HS-5 (cell line): ENCODE measurements around the gene CEP89.
"Not testable (repeated sequence)": the region's sequence is repeated elsewhere in the genome, so short reads cannot be mapped to it uniquely, and the experiment has no call there.

ENCODE experiments used
- DNase-seq: peaks from one replicate; pipeline ENCODE4 v3.0.0-alpha.2; 2012; ENCODE audit warnings: low read depth

CEP89 gene

DNA sequence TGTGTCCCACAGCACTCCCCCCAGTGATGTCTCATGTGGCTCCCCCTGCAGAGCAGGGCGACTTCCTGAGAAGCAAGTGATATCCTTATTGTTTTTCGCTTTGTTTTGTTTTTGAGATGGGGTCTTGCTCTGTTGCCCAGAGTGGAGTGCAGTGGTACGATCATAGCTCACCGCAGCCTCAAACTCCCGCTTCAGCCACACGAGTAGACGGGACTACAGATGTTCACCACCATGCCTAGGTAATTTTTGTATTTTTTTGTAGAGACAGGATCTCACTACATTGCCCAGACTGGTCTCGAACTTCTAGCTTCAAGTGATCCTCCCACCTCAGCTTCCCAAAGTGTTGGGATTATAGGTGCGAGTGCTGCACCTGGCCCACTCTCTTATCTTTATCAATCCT is 5.0 kb downstream of the CEP89 start:
- DNase-seq, result no peak

DNA sequence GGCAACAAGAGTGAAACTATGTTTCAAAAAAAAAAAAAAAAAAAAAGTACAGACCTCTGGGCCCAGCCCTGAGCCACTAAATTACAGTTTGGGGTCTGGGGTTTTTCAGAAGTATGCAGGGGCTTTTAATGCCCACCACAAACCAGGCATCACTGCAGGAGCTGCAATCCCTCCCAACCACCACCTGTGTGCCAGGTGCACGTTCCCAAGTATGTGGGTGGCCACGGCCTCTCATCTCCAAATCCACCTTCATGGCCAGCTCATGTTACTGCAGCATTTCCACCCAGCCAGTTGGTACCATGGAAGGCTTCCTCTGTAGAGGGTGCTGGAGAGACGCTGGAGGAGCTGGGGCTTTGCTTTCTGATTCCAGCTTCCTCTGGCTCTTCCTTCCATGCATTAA is 26.5 kb downstream of the CEP89 start:
- no peak for DNase-seq

DNA sequence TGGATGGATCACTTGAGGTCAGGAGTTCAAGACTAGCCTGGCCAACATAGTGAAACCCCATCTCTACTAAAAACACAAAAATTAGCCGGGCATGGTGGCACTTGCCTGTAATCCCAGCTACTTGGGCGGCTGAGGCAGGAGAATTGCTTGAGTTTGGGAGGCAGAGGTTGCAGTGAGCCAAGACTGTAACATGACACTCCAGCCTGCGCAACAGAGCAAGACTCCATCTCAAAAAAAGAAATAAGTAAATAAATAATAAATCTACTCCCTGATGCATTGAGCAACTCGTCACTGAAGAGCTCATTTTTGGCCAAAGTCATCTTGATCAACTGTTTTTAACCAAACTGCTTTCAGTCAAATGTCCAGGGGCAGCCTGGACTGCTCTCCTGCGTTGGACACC is 30.5 kb downstream of the CEP89 start:
- not testable (repeated sequence) for DNase-seq

DNA sequence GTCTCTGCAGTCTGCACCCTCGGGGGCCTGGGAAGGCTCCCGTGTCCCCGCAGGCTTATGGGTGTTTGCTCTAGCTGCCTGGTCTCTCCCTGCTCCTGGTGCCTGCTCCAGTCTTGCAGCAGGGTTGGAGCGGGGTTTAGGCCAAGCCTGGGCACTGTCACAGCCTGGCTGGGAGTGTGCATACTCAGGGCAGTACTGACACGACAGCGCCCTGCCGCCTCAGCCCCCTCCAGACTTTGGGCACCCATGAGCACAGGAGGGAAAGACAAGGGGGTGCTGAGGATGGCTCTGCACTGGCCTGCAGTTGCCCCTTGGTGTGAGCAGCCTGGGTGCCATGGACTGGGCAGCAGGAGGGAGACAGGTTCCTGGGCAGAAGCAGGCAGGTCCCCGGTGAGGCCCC is 35.7 kb downstream of the CEP89 start:
- no peak for DNase-seq

DNA sequence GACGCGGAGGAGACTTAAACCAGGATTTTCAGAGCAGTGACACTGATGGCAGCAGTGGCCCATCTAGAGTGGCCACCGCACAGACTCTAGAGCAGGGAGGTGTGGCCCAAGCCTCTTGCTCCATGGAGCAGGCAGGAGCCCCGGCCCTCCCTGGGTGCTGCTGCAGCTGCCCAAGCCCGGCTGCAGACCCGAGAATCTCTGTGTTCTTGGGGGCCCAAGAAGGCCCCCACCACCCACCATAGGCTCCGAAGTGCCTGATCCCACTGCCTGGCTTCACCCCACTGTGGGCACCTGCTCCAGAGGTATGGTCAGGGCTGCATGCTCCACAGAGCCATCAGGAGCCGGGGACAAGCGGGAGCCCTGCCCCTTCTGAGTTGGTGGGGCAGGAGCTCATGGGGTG is 36.1 kb downstream of the CEP89 start:
- DNase-seq, result no peak

DNA sequence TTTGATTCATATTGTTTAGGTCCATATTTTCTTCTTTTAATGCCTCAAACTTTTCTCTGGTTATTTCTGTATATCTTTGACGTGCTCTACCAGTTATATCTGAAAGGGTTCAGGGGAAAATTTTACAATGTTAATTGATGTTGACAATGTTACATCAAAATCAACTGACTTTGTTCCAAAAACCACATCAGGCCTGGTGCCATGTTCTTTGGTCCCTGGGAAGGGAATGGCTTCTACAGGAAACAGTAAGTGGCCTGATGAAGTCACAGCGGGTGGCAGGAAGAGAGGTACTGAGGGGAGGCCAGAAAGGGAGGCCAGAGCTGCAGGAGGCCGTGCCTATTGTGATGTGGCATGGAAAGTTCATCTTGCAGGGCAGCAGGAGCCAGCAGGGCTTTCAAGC is 38.2 kb downstream of the CEP89 start:
- DNase-seq, result no peak

DNA sequence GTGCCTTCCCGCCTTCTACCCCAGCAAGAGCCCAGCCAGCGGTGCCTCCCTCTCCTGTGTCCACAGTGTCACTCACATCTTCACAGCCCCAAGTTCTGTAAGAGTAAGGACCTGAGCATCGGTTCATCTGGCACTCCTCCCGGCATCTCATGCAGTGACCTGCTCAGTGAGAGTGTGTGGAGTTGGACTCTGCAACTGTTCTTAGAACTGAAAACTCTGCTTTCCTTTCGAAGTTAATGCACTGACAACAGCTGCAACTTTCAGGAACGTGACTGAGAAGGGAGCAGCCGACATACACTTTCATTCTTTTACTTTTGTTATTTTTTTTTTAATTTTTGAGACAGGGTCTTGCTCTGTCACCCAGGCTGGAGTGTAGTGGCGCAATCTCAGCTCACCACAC is 41.2 kb downstream of the CEP89 start:
- no peak for DNase-seq

DNA sequence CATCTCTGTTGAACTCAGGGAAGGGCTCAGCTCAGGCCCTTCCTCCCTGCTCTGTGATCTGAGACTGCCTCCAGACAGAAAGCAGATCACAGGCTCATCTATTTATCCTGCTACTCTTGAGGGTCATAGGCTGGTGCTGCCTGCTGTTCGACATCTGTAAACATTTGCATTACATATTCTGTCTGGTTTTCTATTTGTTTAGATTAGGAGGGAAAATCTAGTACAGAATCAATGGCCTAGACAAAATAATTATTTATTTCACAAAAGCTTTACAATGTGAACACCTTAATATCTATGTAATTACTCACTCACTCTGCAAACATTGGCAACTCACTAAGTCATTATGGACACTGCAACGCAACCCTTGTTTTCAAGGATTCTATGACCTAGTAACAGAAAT is 43.0 kb downstream of the CEP89 start:
- no peak for DNase-seq

DNA sequence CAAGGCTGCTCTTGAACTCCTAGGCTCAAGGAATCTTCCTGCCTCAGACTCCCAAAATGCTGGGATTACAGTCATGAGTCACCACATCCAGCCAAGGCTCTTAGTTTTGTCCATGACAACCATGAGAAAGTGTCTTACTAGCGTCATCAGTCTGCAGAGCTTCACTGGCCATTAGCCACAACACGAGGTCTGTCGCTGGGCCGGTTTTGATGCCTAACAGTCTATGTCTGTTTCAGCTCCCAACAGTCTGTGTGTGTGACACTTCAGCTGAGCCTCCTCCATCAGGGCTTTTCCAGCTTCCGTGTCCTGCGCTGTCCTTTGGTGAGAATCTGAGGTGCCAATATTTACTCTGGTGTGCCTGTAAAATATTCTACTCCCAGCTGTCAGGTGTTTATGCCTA is 47.6 kb downstream of the CEP89 start:
- DNase-seq, result no peak

DNA sequence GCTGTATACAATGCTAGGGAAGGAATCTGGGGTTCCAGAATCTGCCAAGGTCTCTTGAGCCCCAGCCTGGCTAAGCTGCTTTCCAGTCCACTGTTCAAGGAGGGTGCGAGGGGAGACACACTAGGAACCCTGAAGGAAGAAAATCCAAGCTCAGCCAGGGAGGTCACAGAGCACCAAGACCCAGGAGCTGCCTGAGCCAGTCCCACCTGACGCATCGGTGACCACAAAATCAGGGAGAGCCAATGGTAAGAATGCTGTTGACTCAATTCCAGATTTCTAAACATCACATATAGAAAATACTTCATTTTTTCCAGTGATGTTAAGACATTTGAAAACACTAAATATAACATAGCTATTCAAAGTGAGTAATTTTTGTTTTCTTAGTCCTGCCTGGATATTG is 50.1 kb downstream of the CEP89 start:
- DNase-seq, result no peak

DNA sequence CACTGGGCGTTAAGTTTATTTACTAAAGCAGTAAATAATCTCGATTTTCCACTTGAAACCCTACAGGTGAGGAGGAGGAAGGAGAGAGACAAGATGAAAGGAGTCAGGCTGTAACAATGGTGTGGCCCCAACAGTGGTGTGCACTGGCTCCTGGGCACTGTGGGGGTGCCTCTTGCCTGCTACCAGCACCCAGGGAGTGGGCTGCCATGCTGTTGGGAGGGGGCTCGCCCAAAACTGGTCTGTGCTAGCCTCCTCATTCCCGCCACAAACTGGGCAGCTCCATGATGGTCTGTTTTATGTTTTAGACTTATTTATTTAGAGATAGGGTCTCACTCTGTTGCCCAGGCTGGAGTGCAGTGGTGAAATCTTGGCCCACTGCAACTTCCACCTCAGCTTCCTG is 52.4 kb downstream of the CEP89 start:
- no peak for DNase-seq

DNA sequence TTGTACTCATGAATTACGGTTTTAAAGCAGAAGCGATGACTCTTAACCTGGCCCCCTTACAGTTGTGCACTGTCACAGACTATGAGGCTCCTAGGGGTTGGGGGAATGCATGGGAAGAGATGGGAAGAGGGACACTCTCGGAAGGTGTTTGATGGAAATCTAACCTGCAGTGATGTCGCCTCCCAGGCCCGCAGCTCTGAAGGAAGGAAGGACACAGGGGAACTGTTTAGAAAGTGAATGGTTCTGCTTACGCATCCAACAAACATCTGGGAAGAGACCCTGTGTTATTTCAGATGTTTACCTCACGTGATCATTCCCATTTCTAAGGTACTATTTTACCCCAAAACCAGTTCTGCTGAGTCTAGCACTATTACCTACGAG is 54.2 kb downstream of the CEP89 start:
- DNase-seq, result no peak

DNA sequence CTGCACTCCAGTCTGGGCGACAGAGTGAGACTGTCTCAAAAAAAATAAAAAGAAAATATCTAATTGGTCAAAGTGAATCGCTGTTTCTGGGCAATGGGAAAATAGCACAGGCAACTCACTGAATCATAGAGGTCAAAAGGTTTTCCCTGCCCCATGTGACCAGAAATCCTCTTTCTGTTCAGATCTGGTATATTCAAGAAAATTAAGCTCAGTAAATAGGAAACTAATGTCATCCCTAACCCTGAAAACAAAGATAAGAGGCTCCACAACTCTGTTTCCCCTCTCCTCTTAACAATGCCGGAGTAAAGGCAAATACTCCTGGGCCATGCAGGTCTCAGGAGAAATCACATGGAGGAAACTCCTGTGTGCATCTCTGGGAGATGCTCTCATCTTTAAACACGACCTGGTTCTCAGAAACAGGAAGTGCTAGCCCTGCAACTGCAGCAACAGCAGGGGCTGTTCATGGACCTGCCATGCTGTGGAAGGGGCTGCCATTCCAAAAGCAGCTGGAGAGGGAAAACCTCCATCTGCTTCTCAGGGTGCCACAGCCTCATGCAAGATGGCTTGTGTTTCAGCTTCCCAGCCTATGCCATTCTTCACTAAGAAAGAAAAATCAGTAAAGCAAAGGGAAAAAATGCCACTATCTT is 54.7 kb downstream of the CEP89 start:
- DNase-seq, result no peak

DNA sequence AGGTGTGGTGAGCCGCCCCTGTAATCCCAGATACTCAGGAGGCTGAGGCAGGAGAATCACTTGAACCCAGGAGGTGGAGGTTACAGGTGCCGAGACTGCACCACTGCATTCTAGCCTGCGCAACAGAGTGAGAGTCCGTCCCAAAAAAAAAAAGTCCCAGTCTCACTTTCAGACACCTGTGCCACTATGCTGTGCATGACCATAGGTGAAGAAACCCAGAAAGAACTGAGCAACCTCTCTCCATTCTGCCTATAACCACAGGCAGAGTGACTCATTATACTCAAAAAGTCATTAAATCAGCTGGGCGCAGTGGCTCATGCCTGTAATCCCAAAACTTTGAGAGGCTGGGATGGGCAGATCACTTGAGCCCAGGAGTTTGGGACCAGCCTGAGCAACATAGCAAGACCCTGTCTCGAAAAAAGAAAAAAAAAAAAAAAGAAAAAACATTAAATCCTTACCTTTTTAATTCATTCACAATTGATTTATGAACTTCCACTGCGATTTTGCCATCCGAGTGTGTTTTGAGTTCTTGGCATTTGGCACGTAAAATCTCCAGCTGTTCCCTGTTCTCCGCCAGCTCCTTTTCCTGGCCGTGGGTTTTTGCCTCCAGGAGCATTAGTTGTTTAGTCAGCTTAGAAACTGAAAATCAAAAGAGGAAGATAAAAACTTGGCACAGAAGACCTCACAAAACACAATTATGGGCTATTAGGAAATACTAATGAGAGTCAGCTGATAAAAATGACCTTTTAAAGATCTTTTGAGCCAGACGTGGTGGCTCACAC is 56.7 kb downstream of the CEP89 start:
- no peak for DNase-seq

DNA sequence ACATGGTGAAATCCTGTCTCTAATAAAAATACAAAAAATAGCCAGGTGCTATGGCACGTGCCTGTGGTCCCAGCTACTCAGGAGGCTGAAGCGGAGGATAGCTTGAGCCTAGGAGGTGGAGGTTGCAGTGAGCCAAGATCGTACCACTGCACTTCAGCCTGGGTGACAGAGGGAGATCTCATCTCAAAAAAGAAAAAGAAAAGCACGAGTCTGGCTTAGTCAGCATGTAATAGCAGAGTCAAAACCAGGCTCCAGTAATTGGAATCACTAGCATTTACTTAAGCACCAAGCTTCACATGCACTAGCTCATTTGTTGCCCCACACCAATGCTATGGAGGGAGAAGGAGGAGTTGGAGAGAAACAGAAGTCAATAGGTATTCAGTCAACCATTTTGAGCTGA is 60.3 kb downstream of the CEP89 start:
- DNase-seq, result no peak

DNA sequence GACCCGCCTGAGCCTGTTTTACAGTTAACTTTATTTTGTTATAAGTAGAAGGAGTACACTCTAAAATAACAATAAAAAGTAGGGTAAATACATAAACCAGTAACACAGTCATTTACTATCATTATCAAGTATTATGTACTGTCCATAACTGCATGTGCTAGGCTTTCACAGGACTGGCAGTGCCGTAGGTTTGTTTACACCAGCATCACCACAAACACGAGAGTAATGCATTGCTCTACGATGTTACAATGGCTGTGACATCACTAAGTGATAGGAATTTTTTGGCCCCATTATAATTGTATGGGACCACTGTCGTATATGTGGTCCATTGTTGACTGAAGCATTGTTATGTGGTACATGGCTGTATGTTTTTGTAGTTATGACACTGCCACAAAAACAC is 60.9 kb downstream of the CEP89 start:
- DNase-seq, result no peak

DNA sequence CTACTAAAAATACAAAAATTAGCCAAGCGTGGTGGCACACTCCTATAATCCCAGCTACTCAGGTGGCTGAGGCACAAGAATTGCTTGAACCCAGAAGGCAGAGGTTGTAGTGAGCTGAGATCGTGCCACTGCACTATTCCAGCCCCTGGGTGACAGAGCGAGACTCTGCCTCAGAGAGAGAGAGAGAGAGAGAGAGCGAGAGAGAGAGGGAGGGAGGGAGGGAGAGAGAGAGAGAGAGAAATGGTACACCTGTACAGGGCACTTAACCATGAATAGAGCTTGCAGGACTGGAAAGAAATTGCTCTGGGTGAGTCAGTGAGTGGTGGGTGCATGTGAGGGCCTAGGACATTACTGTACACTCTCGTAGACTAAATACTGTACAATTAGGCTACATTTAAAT is 61.7 kb downstream of the CEP89 start:
- DNase-seq, result no peak

DNA sequence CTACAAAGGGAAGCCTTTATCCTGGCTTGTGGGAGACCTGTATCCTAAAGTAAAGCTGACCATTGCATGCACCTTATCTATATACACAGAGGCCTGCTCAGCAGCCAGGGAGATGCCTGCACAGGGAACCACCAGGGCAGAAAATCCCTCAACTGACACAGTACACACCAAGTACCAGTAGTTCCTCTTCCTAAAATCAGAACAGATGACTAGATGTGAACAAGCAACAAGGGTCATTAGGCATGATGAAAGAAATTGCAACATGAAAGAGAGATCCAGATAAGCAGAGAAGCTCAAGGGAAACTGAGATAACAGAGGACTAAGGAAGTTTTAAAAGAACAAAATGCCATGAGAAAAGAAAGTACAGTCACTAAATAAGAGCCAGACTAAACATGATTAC is 62.5 kb downstream of the CEP89 start:
- DNase-seq, result no peak

DNA sequence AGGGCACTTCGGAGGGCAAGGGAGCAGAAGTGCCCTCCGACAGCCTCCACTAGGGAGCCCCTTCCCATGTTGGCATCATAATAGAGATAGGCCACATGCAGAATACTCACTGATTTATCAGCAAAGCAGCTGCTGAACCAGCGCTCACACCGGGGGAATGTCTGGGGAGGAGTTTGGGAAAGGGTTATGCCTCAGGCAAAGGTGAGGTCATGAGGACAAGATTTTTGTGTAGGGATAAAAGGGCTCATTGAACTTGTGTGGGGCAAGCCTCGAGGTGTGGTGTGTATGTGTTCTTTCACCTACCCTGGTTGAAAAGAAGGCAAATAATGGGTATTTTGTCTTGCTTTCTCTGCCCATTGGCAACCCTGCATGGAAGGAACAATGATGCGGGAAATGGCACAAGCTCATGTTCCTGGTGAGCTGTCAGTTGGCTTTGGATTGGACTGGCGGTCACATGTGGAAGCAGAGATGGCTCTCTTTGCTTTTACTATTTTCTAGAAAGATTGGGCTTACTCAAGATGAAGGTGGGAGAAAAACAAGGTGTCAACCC is 63.0 kb downstream of the CEP89 start:
- DNase-seq, result no peak

DNA sequence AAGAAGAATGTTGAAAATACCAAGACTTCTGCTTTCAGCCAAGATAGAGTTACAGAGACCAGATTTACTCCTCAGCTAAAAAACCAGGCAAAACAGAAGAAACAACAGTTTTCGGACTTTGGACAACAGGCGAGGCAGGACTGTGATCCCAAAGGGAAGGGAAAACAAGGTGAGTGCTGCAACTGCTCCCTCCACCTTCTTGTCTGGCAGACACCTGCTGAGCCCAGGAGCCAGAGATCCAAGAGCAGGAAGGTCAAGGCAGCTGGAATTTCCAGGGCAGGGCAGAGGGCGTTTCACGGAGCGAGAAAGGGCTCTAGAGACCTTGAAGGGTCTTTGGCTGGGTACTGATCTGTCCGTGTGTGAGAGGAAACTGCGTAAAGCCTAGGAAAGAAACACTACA is 69.3 kb downstream of the CEP89 start:
- no peak for DNase-seq

DNA sequence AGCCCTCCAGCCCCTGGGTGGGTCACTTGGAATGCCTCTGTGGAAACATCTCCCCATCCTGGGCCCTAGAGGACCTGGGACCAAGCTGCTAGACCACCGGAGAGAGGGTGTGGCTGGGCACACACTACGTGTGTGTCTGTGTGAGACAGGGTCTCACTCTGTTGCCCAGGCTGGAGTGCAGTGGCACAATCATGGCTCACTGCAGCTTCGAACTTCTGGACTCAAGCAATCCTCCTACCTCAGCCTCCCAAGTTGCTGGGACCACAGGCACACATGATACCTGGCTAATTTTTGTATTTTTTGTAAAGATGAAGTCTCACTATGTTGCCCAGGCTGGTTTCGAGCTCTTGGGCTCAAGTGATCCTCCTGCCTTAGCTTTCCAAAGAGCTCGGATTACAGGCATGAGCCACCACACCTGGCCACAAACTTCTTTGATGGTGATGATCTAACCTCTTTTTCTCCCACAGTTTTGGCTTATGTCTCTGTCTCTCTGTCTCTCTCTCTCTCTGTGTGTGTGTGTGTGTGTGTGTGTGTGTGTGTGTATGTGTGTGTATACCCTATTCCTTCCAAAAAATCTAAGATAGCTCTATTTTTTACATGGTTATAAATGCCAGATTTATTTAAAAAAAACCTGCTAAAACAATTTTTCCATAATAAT is 70.1 kb downstream of the CEP89 start:
- DNase-seq, result no peak

DNA sequence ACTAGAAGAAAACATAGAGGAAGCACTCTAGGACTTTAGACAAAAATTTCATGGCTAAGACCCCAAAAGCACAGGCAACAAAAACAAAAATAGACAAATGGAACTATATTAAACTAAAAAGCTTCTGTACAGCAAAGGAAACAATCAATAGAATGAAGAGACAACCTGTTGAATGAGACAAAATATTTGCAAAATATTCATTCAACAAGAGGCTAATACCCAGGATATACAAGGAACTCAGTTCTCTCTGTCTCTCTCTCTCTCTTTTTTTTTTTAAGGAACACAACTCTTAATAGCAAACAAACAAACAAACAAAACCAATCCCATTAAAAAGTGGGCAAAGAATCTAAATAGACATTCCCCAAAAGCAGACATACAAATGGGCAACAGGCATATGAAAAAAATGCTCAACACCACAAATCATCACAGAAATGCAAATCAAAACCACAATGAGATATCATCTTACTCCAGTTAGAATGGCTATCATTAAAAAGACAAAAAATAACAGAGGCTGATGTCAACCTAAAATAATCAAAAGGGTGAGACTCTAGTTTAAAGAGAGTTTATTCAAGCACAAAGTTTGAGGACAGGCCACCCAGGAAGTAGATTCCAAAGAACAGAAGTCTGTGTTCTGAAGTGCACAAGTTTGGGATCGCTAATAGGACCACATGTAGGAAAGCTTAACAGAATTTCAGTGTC is 75.1 kb downstream of the CEP89 start:
- DNase-seq, result no peak

DNA sequence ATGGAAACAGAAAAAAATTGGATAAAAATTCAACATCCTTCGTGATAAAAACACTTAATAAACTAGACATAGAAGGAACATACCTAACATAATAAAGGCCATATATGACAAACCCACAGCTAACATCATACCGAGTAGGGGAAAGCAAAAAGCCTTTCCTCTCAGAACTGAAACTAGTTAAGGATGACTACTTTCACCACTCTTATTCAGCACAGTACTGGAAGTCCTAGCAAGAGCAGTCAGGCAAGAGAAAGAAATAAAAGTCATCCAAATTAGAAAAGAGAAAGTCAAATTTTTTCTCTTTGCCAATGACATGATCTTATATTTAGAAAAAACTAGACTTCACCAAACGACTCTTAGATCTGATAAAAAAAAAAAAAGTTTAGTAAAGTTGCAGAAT is 76.4 kb downstream of the CEP89 start:
- no peak for DNase-seq
